GM19455 (cell line): Measurements from ENCODE around the gene SLC7A6.

Source experiments
- ATAC-seq: cut with Tn5 transposase; IDR thresholded peaks from one replicate; pipeline ENCODE4 v1.9.1; 2021; ENCODE audit not compliant: unreplicated experiment

SLC7A6 gene

GRCh38 chr16:68339214-68339613 is 74.9 kb downstream of the SLC7A6 start:
- ATAC-seq = no peak

DNA sequence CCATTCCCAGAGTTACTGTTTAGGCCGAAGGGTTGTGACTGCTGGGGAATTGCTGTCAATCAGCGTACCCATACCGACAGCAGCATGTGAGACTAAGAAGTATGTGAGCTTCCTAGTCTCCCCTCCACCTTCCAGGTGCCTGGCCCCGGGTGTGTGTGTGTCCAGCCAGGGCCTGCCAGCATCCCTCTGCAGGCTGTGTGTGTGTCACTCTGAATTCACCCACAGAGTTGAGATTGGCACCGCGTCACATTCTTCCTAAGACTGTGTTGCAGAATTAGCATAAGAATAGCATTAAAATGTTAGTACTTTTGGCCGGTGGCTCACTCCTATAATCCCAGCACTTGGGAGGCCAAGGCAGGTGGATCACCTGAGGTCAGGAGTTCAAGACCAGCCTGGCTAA is 78.3 kb downstream of the SLC7A6 start:
- no peak for ATAC-seq

GRCh38 chr16:68343137-68343536 is 78.8 kb downstream of the SLC7A6 start:
- ATAC-seq = no peak

GRCh38 chr16:68344252-68344651 is 79.9 kb downstream of the SLC7A6 start:
- ATAC-seq = no peak

- no peak for ATAC-seq
Observed at GRCh38 chr16:68345351-68345810, 81.1 kb downstream of the SLC7A6 start.

GRCh38 chr16:68345958-68346635 is 81.8 kb downstream of the SLC7A6 start:
- no peak for ATAC-seq

DNA sequence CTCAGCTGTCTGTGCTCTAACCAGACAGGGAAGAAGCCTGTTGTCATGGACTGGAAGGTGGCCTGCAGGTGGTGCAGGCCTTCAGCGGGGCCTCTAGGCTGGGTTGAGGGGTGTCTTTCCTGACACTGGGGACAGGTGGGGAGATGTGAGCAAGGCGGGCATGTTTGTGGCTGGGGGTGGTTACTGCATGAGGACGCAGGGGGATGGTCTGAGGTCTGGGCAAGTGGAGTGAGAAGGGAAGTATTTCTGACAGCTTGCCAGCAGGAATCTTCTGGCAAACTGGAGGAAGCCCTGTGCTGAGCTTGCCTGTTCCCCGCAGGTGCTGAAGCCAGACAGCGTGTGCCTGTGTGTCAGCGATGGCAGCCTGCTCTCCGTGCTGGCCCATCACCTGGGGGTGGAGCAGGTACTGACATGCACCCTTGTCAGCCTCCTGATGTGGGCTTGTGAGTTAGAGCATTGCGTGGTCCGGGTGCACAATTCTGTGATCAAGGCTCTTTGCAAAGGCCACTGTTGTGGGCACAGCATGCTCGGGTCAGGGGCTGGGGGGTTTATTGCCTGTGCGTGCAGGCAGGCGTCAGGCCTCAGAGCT is 82.7 kb downstream of the SLC7A6 start:
- no peak for ATAC-seq

GRCh38 chr16:68347605-68348004 is 83.3 kb downstream of the SLC7A6 start:
- no peak for ATAC-seq

DNA sequence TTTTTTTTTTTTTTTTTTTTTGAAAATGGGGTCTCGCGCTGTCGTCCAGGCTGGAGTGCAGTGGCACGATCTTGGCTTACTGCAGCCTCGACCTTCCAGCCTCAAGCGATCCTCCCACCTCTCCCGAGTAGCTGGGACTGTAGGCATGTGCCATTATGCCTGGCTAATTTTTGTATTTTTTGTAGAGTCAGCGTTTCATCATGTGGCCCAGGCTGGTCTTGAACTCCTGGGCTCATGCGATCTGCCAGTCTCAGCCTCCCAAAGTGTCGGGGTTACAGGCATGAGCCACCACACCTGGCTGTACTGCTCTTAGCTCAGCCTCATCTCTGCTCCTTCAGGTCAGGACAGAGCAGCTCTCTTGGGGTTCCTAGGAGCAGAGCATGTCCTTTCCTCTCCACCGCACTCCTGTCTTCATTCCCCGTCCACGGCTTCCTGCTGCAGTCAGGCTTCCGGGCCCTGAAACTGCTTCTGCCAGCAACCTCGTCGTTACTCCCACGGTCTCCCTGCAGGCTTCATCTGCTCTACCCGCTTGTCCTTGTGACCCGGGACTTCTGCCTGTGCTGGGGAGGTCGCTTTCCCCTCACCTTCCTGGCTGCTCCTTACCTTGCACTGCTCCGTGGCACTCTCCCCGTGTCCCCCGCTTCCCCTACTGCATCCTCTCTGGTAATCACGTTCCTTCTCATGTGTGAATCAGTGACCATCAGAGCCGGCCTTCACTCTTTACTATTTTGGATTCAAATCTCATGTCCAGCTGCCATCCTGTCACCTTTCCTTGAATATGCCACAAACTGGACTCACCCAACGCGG is 84.5 kb downstream of the SLC7A6 start:
- ATAC-seq = no peak

- no peak for ATAC-seq
Observed at GRCh38 chr16:68349838-68350410, 85.6 kb downstream of the SLC7A6 start.

DNA sequence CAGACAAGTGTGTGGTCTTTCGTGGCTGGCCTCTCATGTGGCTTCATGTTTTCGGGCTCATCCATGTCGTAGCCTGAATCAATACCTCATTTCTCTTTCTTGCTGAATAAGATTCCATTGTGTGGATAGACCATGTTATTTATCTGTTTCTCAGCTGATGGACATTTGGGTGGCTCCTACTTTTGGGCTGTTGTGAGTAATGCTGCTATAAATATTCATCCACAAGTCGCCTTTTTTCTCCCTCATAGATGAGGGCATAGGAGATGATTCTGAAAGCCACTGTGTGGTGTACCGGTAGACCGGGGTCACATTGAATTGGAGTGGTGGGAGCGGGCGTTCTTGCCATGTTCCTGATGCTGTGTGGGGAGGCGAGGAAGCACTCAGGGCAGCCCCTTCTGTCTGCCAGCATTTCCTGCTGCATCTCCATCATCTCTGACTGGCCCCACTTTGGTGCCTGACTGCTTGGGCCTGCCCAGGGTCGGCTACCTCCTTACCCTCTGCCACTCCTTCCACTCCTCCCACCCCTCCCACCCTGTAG is 86.6 kb downstream of the SLC7A6 start:
- no peak for ATAC-seq
